ENCODE results near the gene CNPY4. TPM values are rescaled to one million over a fixed set of nuclear protein-coding genes. Genes with fewer than 3 reads are reported as not detected.

CNPY4 gene
- total and polyA plus RNA-seq, 10 of the 15 experiments (the other 5 are each of a cell fraction or from before 2014, with no cell fraction given): 2.5 to 9.2 (median 6.8) TPM

DNA sequence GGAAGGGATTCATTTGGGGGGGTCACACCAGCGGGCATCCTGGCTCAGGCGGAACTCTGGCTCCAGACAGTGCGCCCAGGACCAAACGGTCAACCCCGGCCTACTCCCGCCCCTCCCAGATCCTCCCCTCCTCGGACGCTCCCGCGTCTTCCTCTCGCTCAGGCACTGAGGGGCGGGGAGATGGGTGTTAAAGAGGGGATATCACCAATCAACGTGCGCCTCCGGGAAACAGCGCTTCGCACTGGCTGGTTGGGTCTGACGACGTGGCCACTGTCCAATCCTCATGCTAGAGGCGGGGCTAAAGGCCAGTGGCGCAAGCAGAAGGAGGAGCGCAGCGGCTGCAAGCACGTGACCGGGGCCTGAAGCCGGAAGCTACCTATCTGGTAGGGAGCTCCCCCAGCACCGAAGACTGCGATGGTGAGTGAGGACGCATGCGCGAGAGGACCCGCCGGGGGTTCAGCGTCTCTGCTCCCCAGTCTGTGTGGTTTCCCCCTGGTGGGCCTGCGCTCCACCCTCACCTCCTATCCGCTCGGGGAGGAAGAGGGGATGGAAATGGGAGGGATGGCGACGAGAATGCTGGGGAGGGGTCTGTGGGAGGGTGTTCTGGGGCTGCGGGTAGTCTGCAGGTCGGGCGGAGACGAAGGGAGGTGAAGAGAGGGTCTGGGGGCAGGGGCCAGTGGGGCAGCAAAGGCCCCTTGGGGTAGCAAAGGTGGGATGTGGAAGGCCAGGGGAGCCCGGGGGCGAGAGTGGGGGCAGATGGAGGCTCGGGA, 29.3 kb downstream of the CNPY4 start, which contains the start of gene LAMTOR4:
LAMTOR4 (plus strand) TSS at position 360 of the 770 bp plus-strand sequence; CDS start at position 415, 55 bp downstream.
- ChIA-PET CTCF (interaction anchor here (0.6 to 5.7 kb wide), 14 partner anchors 8 to 544 kb away, joined by 3 to 43 read pairs (median 4); no protein-coding TSS in a partner anchor), POLR2A (interaction anchor here (0.6 to 2.6 kb wide), 20 partner anchors 9 to 682 kb away, joined by 3 to 28 read pairs (median 4); partner anchors contain the start of genes AP4M1, GAL3ST4, GPC2 and MCM7), RAD21 (ENCODE audit: unreplicated experiment) (interaction anchor here (0.6 to 2.4 kb wide), 21 partner anchors 9 to 280 kb away, joined by 3 to 17 read pairs (median 4); partner anchors contain the start of genes GAL3ST4, GPC2, PVRIG and ZCWPW1), SMC1A (ENCODE audit: uncharacterized antibody, unreplicated experiment) (interaction anchor here (0.8 to 2.3 kb wide), 17 partner anchors 12 to 259 kb away, joined by 3 to 12 read pairs (median 3); partner anchors contain the start of genes GPC2 and STAG3)
- Histone ChIP-seq H3K9ac (ENCODE audit: control insufficient read depth, insufficient read depth, low read length) (peak within 1 kb of the TSS; percentile 92), H4K20me1 (ENCODE audit: control insufficient read depth, insufficient read depth) (no peaks in the 10 kb centered on the region), H3K27me3 (replicated peaks in 1 of 2; ENCODE audit: control insufficient read depth in 2 of 2, insufficient read depth in 2 of 2, low read length in 1 of 2) (no peaks in the 10 kb centered on the region), H3K4me2 (ENCODE audit: control insufficient read depth, insufficient read depth) (peak within 1 kb of the TSS; percentile 88), H3K27ac (ENCODE audit: control insufficient read depth, insufficient read depth) (peak within 1 kb of the TSS; percentile 86), H3K4me1 (ENCODE audit: control insufficient read depth, insufficient read depth, low read length) (peaks cover 5% of the 10 kb centered on the region; the same call in 1 of the 2 replicates), H2AFZ (ENCODE audit: control insufficient read depth, low read depth, low read length) (peak within 1 kb of the TSS; percentile 81), H3K4me3 (peak within 1 kb of the TSS; percentile 99), H3K9me3 (replicated peaks; ENCODE audit: control insufficient read depth, insufficient read depth, low read length) (no peaks in the 10 kb centered on the region), H3K79me2 (ENCODE audit: control insufficient read depth, insufficient read depth, low read length) (peaks cover 22% of the 10 kb centered on the region), H3K36me3 (ENCODE audit: control insufficient read depth in 2 of 2, insufficient read depth in 2 of 2, low read length in 1 of 2) (peaks cover 0 to under 1% of the 10 kb centered on the region in 2 experiments)
- DNase-seq (ENCODE audit: low read depth, low spot score) (peak; percentile 100), FAIRE-seq (peak; percentile 99), ATAC-seq (peak; percentile 99)
- intact Hi-C loops (cut with micrococcal nuclease; ENCODE audit: unreplicated experiment): loop anchor here (1.0 to 5.0 kb wide), 3 partner anchors 48 to 69 kb away; partner anchors contain the start of genes AP4M1, MCM7 and PVRIG
- WGBS (ENCODE audit: insufficient coverage, insufficient replicate concordance, low lambda C conversion rate, missing lambda C conversion rate): 2% methylated on average over 43 of the region's 46 CpGs
- BruUV-seq (replicated peaks): no TSS peak
- in situ Hi-C loops (cut with MboI): no loop called here
- peak; percentile 16; the same call in 1 of the 2 replicates for TF ChIP-seq TCF12 (IDR thresholded peaks at IDR 0.05; ENCODE audit: low read depth, low read length)
- TF ChIP-seq, protein P1, sequence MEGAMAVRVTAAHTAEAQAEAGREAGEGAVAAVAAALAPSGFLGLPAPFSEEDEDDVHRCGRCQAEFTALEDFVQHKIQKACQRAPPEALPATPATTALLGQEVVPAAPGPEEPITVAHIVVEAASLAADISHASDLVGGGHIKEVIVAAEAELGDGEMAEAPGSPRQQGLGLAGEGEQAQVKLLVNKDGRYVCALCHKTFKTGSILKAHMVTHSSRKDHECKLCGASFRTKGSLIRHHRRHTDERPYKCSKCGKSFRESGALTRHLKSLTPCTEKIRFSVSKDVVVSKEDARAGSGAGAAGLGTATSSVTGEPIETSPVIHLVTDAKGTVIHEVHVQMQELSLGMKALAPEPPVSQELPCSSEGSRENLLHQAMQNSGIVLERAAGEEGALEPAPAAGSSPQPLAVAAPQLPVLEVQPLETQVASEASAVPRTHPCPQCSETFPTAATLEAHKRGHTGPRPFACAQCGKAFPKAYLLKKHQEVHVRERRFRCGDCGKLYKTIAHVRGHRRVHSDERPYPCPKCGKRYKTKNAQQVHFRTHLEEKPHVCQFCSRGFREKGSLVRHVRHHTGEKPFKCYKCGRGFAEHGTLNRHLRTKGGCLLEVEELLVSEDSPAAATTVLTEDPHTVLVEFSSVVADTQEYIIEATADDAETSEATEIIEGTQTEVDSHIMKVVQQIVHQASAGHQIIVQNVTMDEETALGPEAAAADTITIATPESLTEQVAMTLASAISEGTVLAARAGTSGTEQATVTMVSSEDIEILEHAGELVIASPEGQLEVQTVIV (IDR thresholded peaks at IDR 0.05; ENCODE audit: borderline replicate concordance, partially characterized antibody): peak; percentile 72
- TF ChIP-seq POU2F2 (IDR thresholded peaks at IDR 0.05; ENCODE audit: borderline replicate concordance, low read depth, low read length): peak; percentile 73
- no peak for TF ChIP-seq NR2C1 (IDR thresholded peaks at IDR 0.05)
- no peak for TF ChIP-seq GABPA (IDR thresholded peaks at IDR 0.05; ENCODE audit: low read depth)
- TF ChIP-seq ZNF592 (IDR thresholded peaks at IDR 0.05): no peak
- TF ChIP-seq RFX5 (IDR thresholded peaks at IDR 0.05; ENCODE audit: low read depth, low read length): peak; percentile 71; the same call in 1 of the 2 replicates
- no peak for TF ChIP-seq ATF7 (IDR thresholded peaks at IDR 0.05; ENCODE audit: low read depth)
- peak; percentile 16; the same call in 1 of the 2 replicates for TF ChIP-seq GATAD2B (conservative IDR thresholded peaks at IDR 0.05; ENCODE audit: low read depth)
- TF ChIP-seq, protein P2, sequence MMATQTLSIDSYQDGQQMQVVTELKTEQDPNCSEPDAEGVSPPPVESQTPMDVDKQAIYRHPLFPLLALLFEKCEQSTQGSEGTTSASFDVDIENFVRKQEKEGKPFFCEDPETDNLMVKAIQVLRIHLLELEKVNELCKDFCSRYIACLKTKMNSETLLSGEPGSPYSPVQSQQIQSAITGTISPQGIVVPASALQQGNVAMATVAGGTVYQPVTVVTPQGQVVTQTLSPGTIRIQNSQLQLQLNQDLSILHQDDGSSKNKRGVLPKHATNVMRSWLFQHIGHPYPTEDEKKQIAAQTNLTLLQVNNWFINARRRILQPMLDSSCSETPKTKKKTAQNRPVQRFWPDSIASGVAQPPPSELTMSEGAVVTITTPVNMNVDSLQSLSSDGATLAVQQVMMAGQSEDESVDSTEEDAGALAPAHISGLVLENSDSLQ (IDR thresholded peaks at IDR 0.05): peak; percentile 98
- TF ChIP-seq ETV6 (conservative IDR thresholded peaks at IDR 0.05 in 1 of 2, IDR thresholded peaks at IDR 0.05 in 1 of 2; ENCODE audit: borderline replicate concordance in 1 of 2, low read depth in 1 of 2): no peak
- peak; percentile 98 for TF ChIP-seq RAD51 (IDR thresholded peaks at IDR 0.05)
- peak; percentile 56; the same call in 1 of the 2 replicates for TF ChIP-seq CBFB (IDR thresholded peaks at IDR 0.05; ENCODE audit: low read depth)
- peak; percentile 78 for TF ChIP-seq POLR2AphosphoS5 (IDR thresholded peaks at IDR 0.05; ENCODE audit: low read length)
- TF ChIP-seq CHD1 (IDR thresholded peaks at IDR 0.05; ENCODE audit: low read depth, low read length): 0 out of 2 replicates have a peak, but pooled peaks have one; percentile 33

All from GM12878 (cell line).